ENCODE data around the gene TEDC2. TPM values are rescaled to one million over a fixed set of nuclear protein-coding genes. Genes with fewer than 3 reads are reported as not detected.

The TEDC2 gene
- total RNA-seq, 1 donor from 2014 or later, result 12.0 TPM

DNA sequence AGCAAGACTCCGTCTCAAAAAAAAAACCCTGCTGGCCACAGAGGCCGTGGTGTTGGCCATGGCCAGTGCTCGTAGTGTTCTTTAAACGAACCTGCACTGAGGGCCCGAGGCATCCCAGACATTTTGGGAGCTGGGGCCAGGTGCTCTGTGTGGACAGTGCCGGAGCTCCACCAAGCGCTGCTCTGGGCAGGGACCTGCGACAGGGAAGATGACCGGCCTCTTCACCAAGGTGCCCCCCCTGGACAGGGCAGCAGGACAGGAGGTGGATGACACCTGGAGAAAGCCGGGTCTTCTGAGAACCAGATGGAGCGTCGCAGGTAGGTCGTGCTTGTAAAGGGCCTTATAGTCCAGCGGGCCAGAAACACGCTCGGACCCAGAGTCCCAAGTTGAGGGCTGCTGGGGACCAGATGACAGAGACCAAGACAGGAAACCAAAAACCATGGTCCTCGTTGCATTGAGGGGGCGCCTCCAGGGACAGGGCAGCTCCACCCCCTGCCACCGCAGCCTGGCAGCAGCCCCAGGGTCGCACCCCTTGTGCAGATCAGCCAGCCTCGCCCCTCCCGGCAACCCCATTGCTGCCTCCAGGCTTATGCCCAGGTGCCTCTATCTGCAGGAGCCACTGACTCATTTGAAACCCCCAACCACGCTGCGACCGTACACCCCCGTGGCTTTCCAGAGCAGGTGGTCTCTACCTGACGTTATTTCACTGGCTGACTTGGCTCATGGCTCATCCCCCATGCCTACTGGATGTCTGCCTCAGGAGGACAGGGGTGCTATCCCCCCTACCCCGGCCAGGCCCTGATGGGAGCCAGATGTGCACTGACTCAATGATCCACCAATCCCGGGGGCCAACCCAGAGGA lies 7.0 kb downstream of the TEDC2 start:
- H3K4me3 ChIP-seq (ENCODE audit: low read depth, low read length), result no peak overlapping the region
- TF ChIP-seq, protein P1, sequence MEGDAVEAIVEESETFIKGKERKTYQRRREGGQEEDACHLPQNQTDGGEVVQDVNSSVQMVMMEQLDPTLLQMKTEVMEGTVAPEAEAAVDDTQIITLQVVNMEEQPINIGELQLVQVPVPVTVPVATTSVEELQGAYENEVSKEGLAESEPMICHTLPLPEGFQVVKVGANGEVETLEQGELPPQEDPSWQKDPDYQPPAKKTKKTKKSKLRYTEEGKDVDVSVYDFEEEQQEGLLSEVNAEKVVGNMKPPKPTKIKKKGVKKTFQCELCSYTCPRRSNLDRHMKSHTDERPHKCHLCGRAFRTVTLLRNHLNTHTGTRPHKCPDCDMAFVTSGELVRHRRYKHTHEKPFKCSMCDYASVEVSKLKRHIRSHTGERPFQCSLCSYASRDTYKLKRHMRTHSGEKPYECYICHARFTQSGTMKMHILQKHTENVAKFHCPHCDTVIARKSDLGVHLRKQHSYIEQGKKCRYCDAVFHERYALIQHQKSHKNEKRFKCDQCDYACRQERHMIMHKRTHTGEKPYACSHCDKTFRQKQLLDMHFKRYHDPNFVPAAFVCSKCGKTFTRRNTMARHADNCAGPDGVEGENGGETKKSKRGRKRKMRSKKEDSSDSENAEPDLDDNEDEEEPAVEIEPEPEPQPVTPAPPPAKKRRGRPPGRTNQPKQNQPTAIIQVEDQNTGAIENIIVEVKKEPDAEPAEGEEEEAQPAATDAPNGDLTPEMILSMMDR (IDR thresholded peaks at IDR 0.05; ENCODE audit: insufficient read depth, low read length, poor library complexity, severe bottlenecking), result no peak
- H3K27me3 ChIP-seq (ENCODE audit: control insufficient read depth, insufficient read depth, low read length), result peaks cover 9% of the 10 kb centered on the region
- no peaks in the 10 kb centered on the region for H3K36me3 ChIP-seq (ENCODE audit: control insufficient read depth, insufficient read depth, low read length)
- no peak for DNase-seq (ENCODE audit: low read depth)

DNA sequence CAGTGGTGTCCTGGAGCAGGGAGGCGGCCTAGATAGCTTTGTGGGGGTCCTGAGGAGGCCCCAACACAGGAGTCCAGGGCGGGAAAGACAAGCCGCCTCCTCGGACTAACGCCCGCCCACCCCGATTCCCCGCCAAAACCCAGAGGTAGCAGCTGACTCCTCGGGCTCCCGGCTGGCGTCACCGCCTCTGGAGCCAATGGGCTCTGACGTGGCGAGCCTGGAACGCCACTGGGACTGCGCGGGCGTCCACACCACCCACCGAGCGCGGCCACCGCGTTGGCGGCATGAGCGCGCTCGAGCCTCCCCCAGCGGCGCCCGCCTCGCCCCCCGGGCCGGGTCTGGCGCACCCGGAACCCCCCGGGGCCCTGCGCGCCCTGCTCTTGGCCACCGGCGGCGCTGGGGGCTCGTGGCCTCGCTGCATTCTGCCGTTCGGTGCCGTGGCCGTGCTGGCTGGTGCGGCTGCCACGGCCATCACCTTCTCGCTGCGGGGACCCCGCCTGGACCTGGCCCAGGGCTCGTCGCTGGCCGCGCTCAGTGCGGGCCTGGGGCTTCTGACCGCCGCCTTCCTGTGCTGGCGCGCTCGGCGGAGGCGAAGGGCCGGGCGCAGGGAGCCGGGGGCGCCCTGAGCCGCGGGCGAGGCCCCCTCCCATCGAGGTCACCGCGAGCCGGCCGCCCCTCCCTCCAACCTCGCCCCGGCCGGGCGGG lies 7.8 kb downstream of the TEDC2 start:
- DNase-seq (ENCODE audit: low read depth), result no peak
- Histone ChIP-seq H3K4me3 (ENCODE audit: low read depth, low read length) (peak overlapping the region; percentile 37), H3K27me3 (ENCODE audit: control insufficient read depth, insufficient read depth, low read length) (peaks cover 13% of the 10 kb centered on the region), H3K36me3 (ENCODE audit: control insufficient read depth, insufficient read depth, low read length) (no peaks in the 10 kb centered on the region)
- TF ChIP-seq, protein P1 (IDR thresholded peaks at IDR 0.05; ENCODE audit: insufficient read depth, low read length, poor library complexity, severe bottlenecking), result no peak

DNA sequence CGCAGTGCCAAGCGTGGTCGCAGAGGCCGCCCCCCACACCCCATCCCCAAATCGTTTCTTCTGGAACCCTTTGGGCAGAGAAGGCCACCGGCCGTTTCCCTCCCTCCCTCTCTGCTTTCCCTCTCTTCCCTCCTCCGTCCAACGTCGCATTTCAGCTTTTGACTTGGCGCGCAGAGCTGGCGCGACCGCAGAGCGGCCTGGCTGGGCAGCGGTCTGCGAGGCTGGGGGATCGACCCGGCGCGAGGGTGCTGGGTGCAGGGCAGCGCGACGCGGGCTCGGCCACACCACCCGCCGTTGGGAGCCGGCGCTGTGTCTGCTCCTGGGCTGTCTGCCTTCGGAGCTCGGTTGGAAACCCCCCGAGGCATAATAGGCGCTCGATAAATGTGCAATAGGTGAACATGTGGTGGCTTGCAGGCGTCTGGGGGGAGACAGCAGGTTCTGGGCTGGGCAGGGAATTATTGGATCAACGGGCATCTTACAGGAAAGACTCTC lies 8.4 kb downstream of the TEDC2 start:
- DNase-seq (ENCODE audit: low read depth), result no peak
- H3K4me3 ChIP-seq (ENCODE audit: low read depth, low read length), result peak overlapping the region; percentile 37

DNA sequence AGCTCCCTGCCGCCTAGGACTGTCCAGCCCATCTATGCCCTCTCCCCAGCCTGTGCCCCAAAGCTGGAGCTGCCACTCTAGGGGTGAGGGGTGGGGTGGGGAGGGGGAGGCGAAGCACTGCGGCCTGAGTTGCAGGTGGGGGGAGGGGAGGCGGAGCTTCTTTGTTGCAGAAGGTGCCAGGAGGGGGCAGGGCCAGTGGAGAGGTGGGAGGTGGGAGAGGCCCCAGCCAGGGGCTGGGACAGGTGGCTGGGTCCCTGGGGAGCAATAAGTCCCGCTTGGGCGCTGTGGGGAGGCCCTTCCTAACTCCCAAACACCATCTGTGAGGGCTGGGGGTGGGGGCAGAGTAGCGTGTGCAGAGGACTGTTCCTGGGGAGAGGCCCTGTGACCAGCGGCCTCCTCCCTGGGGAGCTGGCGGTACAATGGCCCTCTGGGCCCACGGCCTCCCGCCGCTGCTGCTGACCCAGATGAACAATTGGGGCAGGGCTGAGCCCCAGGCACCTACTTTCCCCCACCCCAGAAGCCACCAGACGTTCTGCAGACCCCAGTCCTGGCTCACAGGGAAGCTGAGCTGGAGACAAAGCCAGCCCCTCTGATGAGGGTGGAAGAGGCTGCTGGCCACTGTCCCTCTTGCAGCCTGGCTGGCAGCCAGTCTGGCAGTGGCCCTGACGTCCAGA lies 9.0 kb downstream of the TEDC2 start:
- Histone ChIP-seq H3K27me3 (ENCODE audit: control insufficient read depth, insufficient read depth, low read length) (peaks cover 13% of the 10 kb centered on the region), H3K4me3 (ENCODE audit: low read depth, low read length) (no peak overlapping the region), H3K36me3 (ENCODE audit: control insufficient read depth, insufficient read depth, low read length) (no peaks in the 10 kb centered on the region)
- DNase-seq (ENCODE audit: low read depth), result no peak
- TF ChIP-seq, protein P1 (IDR thresholded peaks at IDR 0.05; ENCODE audit: insufficient read depth, low read length, poor library complexity, severe bottlenecking), result no peak

More for the DNA sequence above, 8.4 kb downstream of the TEDC2 start:
- TF ChIP-seq, protein P1 (IDR thresholded peaks at IDR 0.05; ENCODE audit: insufficient read depth, low read length, poor library complexity, severe bottlenecking), result no peak
- Histone ChIP-seq H3K27me3 (ENCODE audit: control insufficient read depth, insufficient read depth, low read length) (peaks cover 13% of the 10 kb centered on the region), H3K36me3 (ENCODE audit: control insufficient read depth, insufficient read depth, low read length) (no peaks in the 10 kb centered on the region)

DNA sequence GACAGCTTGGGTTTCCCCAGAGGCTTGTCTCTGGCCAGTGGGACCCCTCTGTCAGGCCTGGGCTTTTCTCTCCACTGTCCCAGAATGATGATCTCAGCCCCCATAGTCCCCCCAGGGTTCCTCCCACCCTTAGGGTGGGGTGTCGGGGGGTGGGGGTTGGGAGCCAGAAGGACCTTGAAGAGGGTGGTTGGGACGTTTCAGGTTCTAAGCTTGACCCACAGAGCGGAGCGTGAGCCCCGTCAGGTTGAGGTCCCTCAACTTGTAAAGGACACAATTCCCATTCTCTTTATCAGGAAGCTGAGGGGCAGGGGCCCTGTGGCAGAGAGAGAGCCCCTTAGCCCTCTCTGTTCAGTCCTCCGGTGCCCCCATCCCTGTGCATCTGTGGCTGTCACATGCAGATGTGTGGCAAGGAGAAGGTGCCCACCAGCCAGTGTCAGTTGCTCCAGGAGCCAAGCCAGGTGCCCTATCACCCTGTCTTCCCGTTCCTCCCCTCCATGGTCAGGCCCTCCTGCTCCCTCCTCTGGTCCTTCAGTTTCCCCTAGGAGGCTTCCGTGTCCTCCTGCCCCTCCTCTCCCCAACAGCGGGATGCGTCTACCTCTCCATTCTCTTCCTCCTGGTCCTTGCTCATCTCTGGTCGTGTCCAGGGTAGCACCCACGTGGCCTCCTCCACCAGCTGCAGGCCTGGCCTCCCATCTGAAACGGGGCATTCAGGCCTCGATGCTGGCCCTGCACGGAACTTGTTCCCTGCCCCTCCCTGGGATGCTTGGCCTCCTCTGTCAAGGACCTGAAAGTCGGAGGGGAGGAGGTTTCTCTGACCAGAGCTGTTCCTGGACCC lies 9.7 kb downstream of the TEDC2 start:
- TF ChIP-seq, protein P1 (IDR thresholded peaks at IDR 0.05; ENCODE audit: insufficient read depth, low read length, poor library complexity, severe bottlenecking), result no peak
- no peak for DNase-seq (ENCODE audit: low read depth)
- peaks cover 13% of the 10 kb centered on the region for H3K27me3 ChIP-seq (ENCODE audit: control insufficient read depth, insufficient read depth, low read length)
- no peak overlapping the region for H3K4me3 ChIP-seq (ENCODE audit: low read depth, low read length)
- no peaks in the 10 kb centered on the region for H3K36me3 ChIP-seq (ENCODE audit: control insufficient read depth, insufficient read depth, low read length)
